ENCODE data around the gene WT1.

GRCh38 chr11:32418836-32419235 is 16.5 kb downstream of the WT1 start:
- TF ChIP-seq, protein P1, sequence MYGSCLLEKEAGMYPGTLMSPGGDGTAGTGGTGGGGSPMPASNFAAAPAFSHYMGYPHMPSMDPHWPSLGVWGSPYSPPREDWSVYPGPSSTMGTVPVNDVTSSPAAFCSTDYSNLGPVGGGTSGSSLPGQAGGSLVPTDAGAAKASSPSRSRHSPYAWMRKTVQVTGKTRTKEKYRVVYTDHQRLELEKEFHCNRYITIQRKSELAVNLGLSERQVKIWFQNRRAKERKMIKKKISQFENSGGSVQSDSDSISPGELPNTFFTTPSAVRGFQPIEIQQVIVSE (CRISPR knock-in tag; IDR thresholded peaks at IDR 0.05; ENCODE audit: borderline replicate concordance) = no peak
- TF ChIP-seq SP1 (CRISPR knock-in tag; conservative IDR thresholded peaks at IDR 0.05) = no peak
- TF ChIP-seq, protein P2, sequence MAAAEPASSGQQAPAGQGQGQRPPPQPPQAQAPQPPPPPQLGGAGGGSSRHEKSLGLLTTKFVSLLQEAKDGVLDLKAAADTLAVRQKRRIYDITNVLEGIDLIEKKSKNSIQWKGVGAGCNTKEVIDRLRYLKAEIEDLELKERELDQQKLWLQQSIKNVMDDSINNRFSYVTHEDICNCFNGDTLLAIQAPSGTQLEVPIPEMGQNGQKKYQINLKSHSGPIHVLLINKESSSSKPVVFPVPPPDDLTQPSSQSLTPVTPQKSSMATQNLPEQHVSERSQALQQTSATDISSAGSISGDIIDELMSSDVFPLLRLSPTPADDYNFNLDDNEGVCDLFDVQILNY (CRISPR knock-in tag; IDR thresholded peaks at IDR 0.05) = no peak
- no peak for TF ChIP-seq ELF4 (CRISPR knock-in tag; IDR thresholded peaks at IDR 0.05; ENCODE audit: low read depth)
- no peak for TF ChIP-seq CTCF (IDR thresholded peaks at IDR 0.05)
- TF ChIP-seq, protein P3, sequence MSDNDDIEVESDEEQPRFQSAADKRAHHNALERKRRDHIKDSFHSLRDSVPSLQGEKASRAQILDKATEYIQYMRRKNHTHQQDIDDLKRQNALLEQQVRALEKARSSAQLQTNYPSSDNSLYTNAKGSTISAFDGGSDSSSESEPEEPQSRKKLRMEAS (CRISPR knock-in tag; IDR thresholded peaks at IDR 0.05) = no peak
- TF ChIP-seq ESRRA (CRISPR knock-in tag; IDR thresholded peaks at IDR 0.05; ENCODE audit: borderline replicate concordance) = no peak
- no peak for TF ChIP-seq ZNF138 (CRISPR knock-in tag; conservative IDR thresholded peaks at IDR 0.05)
- TF ChIP-seq RELA (CRISPR knock-in tag; IDR thresholded peaks at IDR 0.05; ENCODE audit: borderline replicate concordance) = no peak
- TF ChIP-seq NFATC4 (CRISPR knock-in tag; IDR thresholded peaks at IDR 0.05) = no peak
- TF ChIP-seq, protein P4, sequence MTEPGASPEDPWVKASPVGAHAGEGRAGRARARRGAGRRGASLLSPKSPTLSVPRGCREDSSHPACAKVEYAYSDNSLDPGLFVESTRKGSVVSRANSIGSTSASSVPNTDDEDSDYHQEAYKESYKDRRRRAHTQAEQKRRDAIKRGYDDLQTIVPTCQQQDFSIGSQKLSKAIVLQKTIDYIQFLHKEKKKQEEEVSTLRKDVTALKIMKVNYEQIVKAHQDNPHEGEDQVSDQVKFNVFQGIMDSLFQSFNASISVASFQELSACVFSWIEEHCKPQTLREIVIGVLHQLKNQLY (CRISPR knock-in tag; IDR thresholded peaks at IDR 0.05) = no peak
- TF ChIP-seq ZSCAN18 (CRISPR knock-in tag; IDR thresholded peaks at IDR 0.05) = no peak
- TF ChIP-seq FOXJ3 (CRISPR knock-in tag; IDR thresholded peaks at IDR 0.05; ENCODE audit: borderline replicate concordance) = no peak
